NCI-H1092 (cell line): Measurements from ENCODE around the gene GPATCH8.
"Not testable (repeated sequence)": the region's sequence is repeated elsewhere in the genome, so short reads cannot be mapped to it uniquely, and the experiment has no call there.

Experiments
- DNase-seq: peaks from one replicate; lab custom pipeline; 2025; lab: John Stamatoyannopoulos, UW

GPATCH8 gene

GRCh38 chr17:44527102-44527501 is 23.9 kb upstream of the GPATCH8 start:
- DNase-seq = no peak

DNA sequence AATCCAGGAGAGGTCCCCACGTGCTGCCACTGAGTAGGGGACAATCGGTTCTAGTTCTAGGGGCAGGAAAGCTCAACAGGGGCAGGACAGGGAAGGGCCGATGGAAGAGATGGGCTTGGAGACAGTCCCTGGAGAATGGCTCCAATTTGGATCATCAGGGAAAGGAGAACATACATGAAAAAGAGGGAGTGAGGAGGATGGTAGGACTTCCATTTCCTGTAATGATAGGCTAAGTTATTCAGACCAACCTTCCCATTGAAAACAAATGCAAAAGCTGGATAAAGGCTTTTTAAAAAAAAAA is 20.4 kb upstream of the GPATCH8 start:
- DNase-seq = no peak

DNA sequence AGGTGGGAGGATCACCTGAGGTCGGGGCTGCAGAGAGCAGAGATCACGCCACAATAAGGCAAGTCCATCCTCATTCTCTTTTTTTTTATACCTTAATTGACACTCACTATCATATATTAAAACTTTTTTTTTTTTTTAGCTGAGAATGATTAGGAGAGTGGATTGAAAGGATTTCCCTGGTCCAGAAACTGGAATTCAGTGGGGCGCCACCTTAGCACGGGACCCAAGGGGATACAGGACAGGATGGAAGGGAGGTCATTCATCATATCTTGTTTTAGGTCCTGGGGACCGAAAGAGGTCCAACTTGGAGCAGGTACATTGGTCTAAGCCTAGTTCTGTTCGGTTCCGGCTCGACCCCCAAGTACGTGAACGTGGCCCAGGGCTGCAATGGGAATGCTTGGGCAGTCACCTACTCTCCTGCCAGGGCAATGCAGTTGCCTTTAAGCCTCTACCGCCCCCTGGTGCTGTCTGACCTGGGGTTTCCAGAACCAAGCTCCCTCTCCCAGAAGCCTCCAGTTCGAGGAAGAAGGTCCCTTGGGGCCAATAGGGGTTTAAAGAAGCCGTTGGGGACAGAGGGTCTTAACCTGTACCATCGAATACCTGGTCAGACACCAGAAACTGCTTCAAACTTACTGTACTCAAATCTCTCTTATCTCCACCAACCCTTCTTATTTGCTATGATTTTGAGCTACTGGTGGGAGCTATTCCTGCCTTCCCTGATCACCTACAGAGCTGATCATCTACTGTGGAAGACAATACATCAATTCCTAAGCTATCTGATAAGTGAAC is 19.9 kb upstream of the GPATCH8 start:
- no peak for DNase-seq

GRCh38 chr17:44518032-44518431 is 14.8 kb upstream of the GPATCH8 start:
- no peak for DNase-seq

GRCh38 chr17:44511241-44512134 is 8.3 kb upstream of the GPATCH8 start:
- DNase-seq = not testable (repeated sequence)

- not testable (repeated sequence) for DNase-seq
These were observed 3.9 kb upstream of the GPATCH8 start for GRCh38 chr17:44506939-44507604.

DNA sequence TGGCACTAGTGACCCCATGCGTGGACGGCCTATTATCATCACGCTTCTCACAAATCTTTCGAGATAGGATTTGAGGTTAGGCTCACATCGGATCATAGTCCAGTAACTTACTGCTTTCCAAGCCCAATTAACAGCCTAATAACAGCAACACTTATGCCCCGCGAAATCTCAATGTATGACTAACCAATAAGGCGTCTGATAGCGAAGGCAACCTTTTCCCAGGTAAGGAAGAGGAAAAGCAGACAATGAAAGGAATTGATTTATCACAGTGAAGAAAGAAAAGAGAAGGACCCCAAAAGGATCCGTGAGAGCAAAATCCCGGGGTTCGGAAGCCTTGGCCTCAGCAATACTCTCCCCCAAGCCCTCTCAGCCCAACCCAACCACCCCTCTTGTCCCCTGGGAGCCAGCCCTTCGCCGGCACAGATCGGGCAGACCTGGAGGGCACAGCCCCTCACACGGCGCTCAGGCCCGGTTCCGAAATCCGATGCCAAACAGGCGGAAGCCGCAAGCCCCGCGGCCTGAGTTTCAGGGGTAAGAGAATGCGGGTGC is 534 bp downstream of the GPATCH8 start:
- peak; percentile 16 for DNase-seq

DNA sequence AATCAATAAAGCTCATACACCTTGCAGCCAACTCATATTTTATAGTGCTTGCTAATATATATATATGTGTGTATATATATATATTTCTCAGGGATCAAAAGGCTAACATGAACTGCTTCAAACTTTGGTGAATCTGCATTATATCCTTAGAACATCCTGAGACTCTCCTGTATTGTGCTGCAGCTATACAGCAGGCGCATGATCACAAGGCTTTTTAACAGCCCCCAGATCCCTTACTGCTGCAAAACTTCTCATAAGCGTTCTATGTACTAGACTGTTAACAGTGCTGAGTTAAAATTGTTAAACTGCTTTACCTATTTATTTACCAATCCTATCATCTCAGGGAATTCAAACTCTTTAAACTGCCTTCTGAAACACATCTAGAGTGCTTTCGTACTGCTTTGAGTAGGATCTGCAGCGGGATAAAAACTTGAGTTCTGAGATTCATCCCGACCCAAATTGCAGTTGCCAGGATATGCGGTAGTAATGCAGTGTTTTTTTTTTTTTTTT is 1.3 kb downstream of the GPATCH8 start:
- DNase-seq = no peak

- DNase-seq = no peak
These were observed 3.5 kb downstream of the GPATCH8 start for GRCh38 chr17:44499722-44500121.

DNA sequence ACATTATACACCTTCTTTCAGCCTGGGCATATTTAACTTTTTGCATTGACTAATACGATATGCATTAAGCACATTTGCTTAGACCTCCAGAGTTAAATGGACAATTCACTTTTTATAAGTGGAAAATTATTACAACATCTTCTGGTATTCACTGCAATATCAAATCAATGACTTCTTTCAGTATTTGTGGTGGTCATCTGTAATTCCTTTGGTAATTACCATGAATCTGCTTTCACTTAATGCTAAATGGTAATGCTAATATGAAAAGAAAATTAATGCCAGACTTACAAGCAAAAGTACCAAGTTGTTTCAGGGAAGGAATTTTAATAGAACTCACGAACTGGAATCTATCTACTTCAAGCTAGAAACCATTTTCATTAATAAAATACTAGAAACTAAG is 6.4 kb downstream of the GPATCH8 start:
- DNase-seq = no peak

GRCh38 chr17:44493339-44493738 is 9.9 kb downstream of the GPATCH8 start:
- DNase-seq = no peak

GRCh38 chr17:44492706-44493272 is 10.4 kb downstream of the GPATCH8 start:
- DNase-seq = no peak

GRCh38 chr17:44489581-44489980 is 13.6 kb downstream of the GPATCH8 start:
- no peak for DNase-seq

GRCh38 chr17:44487170-44487569 is 16.0 kb downstream of the GPATCH8 start:
- no peak for DNase-seq

- no peak for DNase-seq
These were observed 29.8 kb downstream of the GPATCH8 start for GRCh38 chr17:44473367-44473766.

DNA sequence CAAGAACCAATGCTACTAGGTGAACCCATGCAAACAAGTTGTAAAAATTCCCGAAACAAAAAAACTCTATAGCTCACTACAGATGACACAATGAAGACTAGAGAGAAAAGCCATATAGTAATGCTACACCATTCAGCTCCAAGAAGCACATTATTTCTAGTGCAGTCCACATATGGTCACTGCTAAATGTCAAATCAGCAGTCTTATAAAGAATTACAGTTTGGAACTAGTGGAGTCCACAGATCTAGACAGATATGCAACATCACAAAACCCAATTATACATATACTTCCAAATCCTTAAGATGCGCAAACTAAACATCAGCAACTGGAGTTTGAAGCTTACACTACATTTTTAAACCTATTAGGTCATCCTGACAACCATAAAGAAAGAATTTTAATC is 33.5 kb downstream of the GPATCH8 start:
- DNase-seq = no peak

DNA sequence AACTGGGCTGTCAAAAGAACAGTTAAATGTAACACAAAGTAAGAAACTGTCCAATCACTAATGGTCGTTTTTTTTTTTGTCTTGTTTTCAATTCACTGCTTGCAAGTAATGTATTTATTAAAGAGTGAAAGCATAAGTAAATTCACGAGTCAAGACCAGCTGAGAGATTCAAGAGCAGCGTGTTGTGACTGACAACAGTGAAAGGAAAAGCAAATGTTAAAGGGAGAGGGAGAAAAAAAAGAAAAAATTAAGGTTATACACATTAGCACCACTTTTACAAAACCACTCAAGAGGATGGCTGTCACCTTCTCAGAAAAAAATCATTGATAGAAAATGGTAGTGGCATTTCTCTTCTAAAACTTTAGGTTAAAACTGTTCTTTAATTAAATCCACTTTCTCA is 36.1 kb downstream of the GPATCH8 start:
- DNase-seq = no peak

- no peak for DNase-seq
These were observed 36.9 kb downstream of the GPATCH8 start for GRCh38 chr17:44466339-44466738.

- DNase-seq = no peak
These were observed 37.3 kb downstream of the GPATCH8 start for GRCh38 chr17:44465897-44466296.

GRCh38 chr17:44465276-44465675 is 37.9 kb downstream of the GPATCH8 start:
- DNase-seq = no peak

GRCh38 chr17:44464037-44464436 is 39.2 kb downstream of the GPATCH8 start:
- DNase-seq = no peak

DNA sequence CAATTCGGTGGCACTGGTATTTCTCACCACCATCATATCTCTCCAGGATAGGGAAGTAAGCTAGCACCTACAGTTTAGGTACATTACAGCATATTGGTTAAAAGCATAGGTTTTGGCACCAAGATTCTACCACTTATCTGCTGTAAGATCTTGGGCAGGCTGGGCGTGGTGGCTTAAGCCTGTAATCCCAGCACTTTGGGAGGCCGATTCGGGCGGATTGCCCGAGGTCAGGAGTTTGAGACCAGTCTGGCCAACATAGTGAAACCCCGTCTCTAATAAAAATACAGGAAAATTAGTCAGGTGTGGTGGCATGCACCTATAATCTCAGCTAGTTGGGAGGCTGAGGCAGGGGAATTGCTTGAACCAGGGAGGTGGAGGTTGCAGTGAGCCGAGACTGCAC is 51.4 kb downstream of the GPATCH8 start:
- no peak for DNase-seq
